Activated naive CD4-positive, alpha-beta T cell treated with Interleukin-2 at 50 U/mL for 16 hours (primary cell): ENCODE measurements around the gene NELL2.
"Not testable (repeated sequence)": the region's sequence is repeated elsewhere in the genome, so short reads cannot be mapped to it uniquely, and the experiment has no call there.

ENCODE experiments used
- DNase-seq: peaks from one replicate; pipeline ENCODE4 v3.0.0-alpha.2; 2020

Gene NELL2

GRCh38 chr12:44774815-44775411, 101.2 kb downstream of the NELL2 start:
- DNase-seq, result peak; percentile 63

- no peak for DNase-seq
Measured at GRCh38 chr12:44771485-44772021, 104.6 kb downstream of the NELL2 start.

- no peak for DNase-seq
Measured at GRCh38 chr12:44765796-44766195, 110.3 kb downstream of the NELL2 start.

GRCh38 chr12:44763021-44763420, 113.1 kb downstream of the NELL2 start:
- DNase-seq, result no peak

- DNase-seq, result no peak
Measured at GRCh38 chr12:44759289-44759688, 116.8 kb downstream of the NELL2 start.

- DNase-seq, result no peak
Measured at GRCh38 chr12:44750468-44750867, 125.6 kb downstream of the NELL2 start.

- no peak for DNase-seq
Measured at GRCh38 chr12:44749566-44749965, 126.5 kb downstream of the NELL2 start.

- DNase-seq, result no peak
Measured at GRCh38 chr12:44748950-44749468, 127.1 kb downstream of the NELL2 start.

GRCh38 chr12:44741292-44741980, 134.7 kb downstream of the NELL2 start:
- DNase-seq, result not testable (repeated sequence)

- DNase-seq, result no peak
Measured at GRCh38 chr12:44738051-44738450, 138.1 kb downstream of the NELL2 start.

- no peak for DNase-seq
Measured at GRCh38 chr12:44728566-44728965, 147.5 kb downstream of the NELL2 start.

GRCh38 chr12:44720265-44720664, 155.8 kb downstream of the NELL2 start:
- no peak for DNase-seq

GRCh38 chr12:44717612-44718011, 158.5 kb downstream of the NELL2 start:
- DNase-seq, result no peak

GRCh38 chr12:44716711-44717110, 159.4 kb downstream of the NELL2 start:
- no peak for DNase-seq

- DNase-seq, result no peak
Measured at GRCh38 chr12:44711736-44712135, 164.4 kb downstream of the NELL2 start.

GRCh38 chr12:44709166-44709565, 166.9 kb downstream of the NELL2 start:
- DNase-seq, result no peak

- DNase-seq, result no peak
Measured at GRCh38 chr12:44708218-44708617, 167.9 kb downstream of the NELL2 start.

GRCh38 chr12:44703182-44703910, 172.8 kb downstream of the NELL2 start:
- no peak for DNase-seq

GRCh38 chr12:44697511-44697910, 178.6 kb downstream of the NELL2 start:
- no peak for DNase-seq

GRCh38 chr12:44696542-44696941, 179.6 kb downstream of the NELL2 start:
- no peak for DNase-seq

- no peak for DNase-seq
Measured at GRCh38 chr12:44694017-44694416, 182.1 kb downstream of the NELL2 start.

GRCh38 chr12:44689587-44689986, 186.5 kb downstream of the NELL2 start:
- DNase-seq, result no peak

- not testable (repeated sequence) for DNase-seq
Measured at GRCh38 chr12:44686821-44687432, 189.2 kb downstream of the NELL2 start.
